MM.1S (cell line): ENCODE results near the gene REEP1.

Source experiments
- DNase-seq: peaks from one replicate; pipeline ENCODE4 v3.0.0-alpha.2; 2015
- H2AFZ ChIP-seq: fragments of 300-600 bp; sonication (generic); 2 replicates; pipeline ENCODE4 v1.6.0; 2016; ENCODE audit warnings: antibody characterized with exemption, low read length
- H3F3A ChIP-seq: fragments of 300-600 bp; sonication (generic); 2 replicates; pipeline ENCODE4 v1.6.1; 2016; ENCODE audit warnings: mild to moderate bottlenecking, antibody characterized with exemption, low read length, moderate library complexity, mixed read lengths; ENCODE audit not compliant: insufficient read depth
- H3K27ac ChIP-seq: fragments of 300-600 bp; sonication (generic); 2 replicates; pipeline ENCODE4 v1.5.1; 2016; ENCODE audit warnings: mild to moderate bottlenecking, low read length
- H3K27me3 ChIP-seq: fragments of 300-600 bp; sonication (generic); replicated peaks from 2 replicates; pipeline ENCODE4 v1.6.0; 2016; ENCODE audit warnings: low read length; ENCODE audit not compliant: insufficient read depth
- H3K36me3 ChIP-seq: fragments of 300-600 bp; sonication (generic); replicated peaks from 2 replicates; pipeline ENCODE4 v1.6.1; 2016; ENCODE audit warnings: mild to moderate bottlenecking, low read length, mixed read lengths; ENCODE audit not compliant: insufficient read depth
- H3K4me1 ChIP-seq: fragments of 300-600 bp; sonication (generic); 2 replicates; pipeline ENCODE4 v1.6.1; 2016; ENCODE audit warnings: low read length, mixed read lengths
- H3K4me2 ChIP-seq: fragments of 300-600 bp; sonication (generic); 2 replicates; pipeline ENCODE4 v1.6.0; 2016; ENCODE audit warnings: low read depth, low read length
- H3K4me3 ChIP-seq: fragments of 300-600 bp; sonication (generic); 2 replicates; pipeline ENCODE4 v1.5.1; 2016; ENCODE audit warnings: low read length, mixed read lengths
- H3K79me2 ChIP-seq: fragments of 300-600 bp; sonication (generic); 2 replicates; pipeline ENCODE4 v1.6.1; 2016; ENCODE audit warnings: mixed run types, low read length, mixed read lengths
- H3K9ac ChIP-seq: fragments of 300-600 bp; sonication (generic); 2 replicates; pipeline ENCODE4 v1.6.1; 2016; ENCODE audit warnings: low read length, mixed read lengths
- H3K9me2 ChIP-seq: fragments of 300-600 bp; sonication (generic); replicated peaks from 2 replicates; pipeline ENCODE4 v1.6.1; 2016; ENCODE audit warnings: mild to moderate bottlenecking, low read length, mixed read lengths; ENCODE audit not compliant: insufficient read depth
- H3K9me3 ChIP-seq: fragments of 300-600 bp; sonication (generic); replicated peaks from 2 replicates; pipeline ENCODE4 v1.6.1; 2016; ENCODE audit warnings: mild to moderate bottlenecking, low read length, mixed read lengths; ENCODE audit not compliant: insufficient read depth
- H4K20me1 ChIP-seq: fragments of 300-600 bp; sonication (generic); 2 replicates; pipeline ENCODE4 v1.6.1; 2016; ENCODE audit warnings: mild to moderate bottlenecking, low read length, moderate library complexity, mixed read lengths; ENCODE audit not compliant: insufficient read depth
- EZH2 ChIP-seq: fragments of 300-600 bp; sonication (generic); optimal IDR thresholded peaks from 2 replicates; pipeline ENCODE3; 2017; ENCODE audit warnings: low read depth, mild to moderate bottlenecking, antibody characterized with exemption, low read length, mixed read lengths
- EZH2phosphoT487 ChIP-seq: fragments of 300-600 bp; sonication (generic); IDR thresholded peaks from 2 replicates; pipeline ENCODE4 v1.6.1; 2018; ENCODE audit warnings: antibody characterized with exemption, low read length
- TF ChIP-seq, protein P1 (sequence below): fragments of 300-600 bp; sonication (generic); IDR thresholded peaks from 2 replicates; pipeline ENCODE4 v1.5.1; 2016; ENCODE audit warnings: antibody characterized with exemption, low read length, mixed read lengths

REEP1 gene

DNA sequence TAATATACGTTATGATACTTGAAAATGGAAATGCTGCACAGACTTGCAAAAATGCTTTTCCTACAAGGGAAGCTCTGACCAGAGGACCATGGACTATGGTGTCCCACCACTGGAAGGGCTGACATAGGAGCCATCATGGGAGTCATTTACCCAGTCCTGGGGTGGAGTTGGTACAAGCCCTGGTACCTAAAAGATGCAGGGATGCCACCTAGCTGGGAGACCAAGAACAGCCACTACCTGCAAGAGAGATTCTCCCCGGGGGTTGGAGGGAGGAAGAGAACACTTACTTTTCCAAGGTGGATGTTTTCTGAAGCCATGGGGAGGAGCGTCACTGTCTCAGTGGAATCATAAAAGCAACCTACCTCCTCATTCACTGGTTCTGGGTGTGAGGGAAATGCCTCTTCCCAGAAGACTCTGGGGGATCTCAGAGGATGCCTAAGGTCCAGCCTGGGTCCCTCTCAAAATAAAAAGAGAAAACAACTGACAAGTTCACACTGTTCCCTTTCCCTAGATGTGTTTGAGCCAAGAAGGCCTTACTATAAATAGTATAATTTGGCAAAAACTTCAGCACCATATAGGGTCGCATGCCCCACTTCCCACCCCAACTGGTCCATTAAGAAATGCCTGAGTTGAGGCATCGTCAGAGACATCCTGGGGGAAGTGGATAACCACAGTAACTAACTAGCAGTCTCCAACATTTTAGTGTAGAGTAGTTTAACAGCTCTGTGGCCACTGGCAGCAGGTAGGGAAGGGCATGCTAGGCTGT is 39.9 kb downstream of the REEP1 start:
- no peaks in the 10 kb centered on the region for H3K79me2 ChIP-seq
- no peak overlapping the region for H3K4me3 ChIP-seq
- no peaks in the 10 kb centered on the region for H4K20me1 ChIP-seq
- H3K27me3 ChIP-seq, result no peaks in the 10 kb centered on the region
- H3K9me3 ChIP-seq, result no peaks in the 10 kb centered on the region
- no peak overlapping the region for H3K9ac ChIP-seq
- H3K4me1 ChIP-seq, result no peaks in the 10 kb centered on the region
- TF ChIP-seq, protein P1, sequence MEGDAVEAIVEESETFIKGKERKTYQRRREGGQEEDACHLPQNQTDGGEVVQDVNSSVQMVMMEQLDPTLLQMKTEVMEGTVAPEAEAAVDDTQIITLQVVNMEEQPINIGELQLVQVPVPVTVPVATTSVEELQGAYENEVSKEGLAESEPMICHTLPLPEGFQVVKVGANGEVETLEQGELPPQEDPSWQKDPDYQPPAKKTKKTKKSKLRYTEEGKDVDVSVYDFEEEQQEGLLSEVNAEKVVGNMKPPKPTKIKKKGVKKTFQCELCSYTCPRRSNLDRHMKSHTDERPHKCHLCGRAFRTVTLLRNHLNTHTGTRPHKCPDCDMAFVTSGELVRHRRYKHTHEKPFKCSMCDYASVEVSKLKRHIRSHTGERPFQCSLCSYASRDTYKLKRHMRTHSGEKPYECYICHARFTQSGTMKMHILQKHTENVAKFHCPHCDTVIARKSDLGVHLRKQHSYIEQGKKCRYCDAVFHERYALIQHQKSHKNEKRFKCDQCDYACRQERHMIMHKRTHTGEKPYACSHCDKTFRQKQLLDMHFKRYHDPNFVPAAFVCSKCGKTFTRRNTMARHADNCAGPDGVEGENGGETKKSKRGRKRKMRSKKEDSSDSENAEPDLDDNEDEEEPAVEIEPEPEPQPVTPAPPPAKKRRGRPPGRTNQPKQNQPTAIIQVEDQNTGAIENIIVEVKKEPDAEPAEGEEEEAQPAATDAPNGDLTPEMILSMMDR, result peak; percentile 30
- TF ChIP-seq EZH2, result no peak
- no peak overlapping the region for H3K27ac ChIP-seq
- no peak overlapping the region for H3K4me2 ChIP-seq
- no peaks in the 10 kb centered on the region for H3F3A ChIP-seq
- H3K9me2 ChIP-seq, result no peaks in the 10 kb centered on the region
- DNase-seq, result no peak
- H2AFZ ChIP-seq, result no peak overlapping the region
- no peaks in the 10 kb centered on the region for H3K36me3 ChIP-seq

DNA sequence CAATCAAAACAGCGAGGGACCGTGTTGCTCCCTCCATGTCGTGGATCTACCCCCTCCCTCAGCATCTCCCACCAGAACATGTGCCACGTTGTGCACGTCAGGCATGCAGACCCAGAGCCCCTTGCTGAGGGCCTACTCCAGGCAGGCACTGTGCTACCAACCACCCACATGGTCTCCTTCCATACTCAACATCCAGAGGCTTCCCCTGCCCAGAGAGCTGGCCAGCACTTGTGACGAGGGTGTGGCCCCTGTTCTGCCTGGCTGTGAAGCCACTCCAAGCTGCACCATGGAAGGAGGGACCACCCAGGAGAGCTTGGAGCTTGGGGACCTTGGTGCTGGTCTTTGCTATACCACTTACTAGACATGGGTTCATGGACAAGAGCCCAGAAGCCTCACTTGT is 40.5 kb downstream of the REEP1 start:
- H3K79me2 ChIP-seq, result no peaks in the 10 kb centered on the region
- no peak overlapping the region for H3K9ac ChIP-seq
- no peak for DNase-seq
- no peaks in the 10 kb centered on the region for H3K36me3 ChIP-seq
- H3K4me2 ChIP-seq, result no peak overlapping the region
- no peak overlapping the region for H3K4me3 ChIP-seq
- H3F3A ChIP-seq, result no peaks in the 10 kb centered on the region
- H3K9me3 ChIP-seq, result no peaks in the 10 kb centered on the region
- H4K20me1 ChIP-seq, result no peaks in the 10 kb centered on the region
- H3K27ac ChIP-seq, result no peak overlapping the region
- no peak overlapping the region for H2AFZ ChIP-seq
- no peaks in the 10 kb centered on the region for H3K4me1 ChIP-seq
- no peaks in the 10 kb centered on the region for H3K27me3 ChIP-seq
- no peaks in the 10 kb centered on the region for H3K9me2 ChIP-seq
- TF ChIP-seq EZH2 (no peak), EZH2phosphoT487 (no peak)

DNA sequence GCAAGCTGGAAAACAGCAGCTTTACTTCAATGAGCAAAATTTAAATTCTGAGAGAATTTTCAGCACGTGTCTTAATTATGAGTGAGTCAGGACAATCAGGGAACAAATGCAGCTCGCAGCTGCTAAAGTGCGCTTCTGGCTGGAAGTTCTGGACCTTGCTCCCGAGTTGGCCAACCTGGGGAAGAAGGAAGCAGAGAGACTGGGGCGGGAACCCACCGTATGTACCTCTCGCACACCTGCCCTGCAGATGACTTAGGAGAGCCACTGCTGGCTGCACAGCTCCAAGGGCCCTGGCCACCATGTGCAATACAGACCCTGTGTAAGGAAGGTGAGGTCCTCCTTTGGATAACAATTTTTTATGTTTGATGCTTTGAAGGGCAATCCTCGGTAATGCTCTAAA is 42.4 kb downstream of the REEP1 start:
- TF ChIP-seq EZH2phosphoT487 (no peak), EZH2 (no peak)
- TF ChIP-seq, protein P1, result no peak
- no peak overlapping the region for H2AFZ ChIP-seq

DNA sequence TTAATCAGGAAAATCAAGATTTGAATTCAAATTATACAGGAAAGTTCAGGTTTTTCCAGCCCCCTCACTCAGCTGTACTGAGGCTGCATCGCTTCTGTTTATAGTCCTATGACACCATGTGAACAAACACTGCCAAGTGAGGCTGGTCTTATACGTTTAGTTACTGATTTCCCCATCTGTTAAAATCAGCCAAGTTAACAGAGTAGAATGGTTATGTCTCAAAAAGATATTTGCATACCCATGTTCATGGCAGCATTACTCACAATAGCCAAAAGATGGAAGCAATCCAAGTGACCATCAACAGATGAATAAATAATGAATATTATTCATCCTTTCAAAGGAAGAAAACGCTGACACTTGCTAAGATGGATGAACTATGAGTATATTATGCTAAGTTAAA is 43.8 kb downstream of the REEP1 start:
- TF ChIP-seq EZH2 (no peak), EZH2phosphoT487 (no peak)
- TF ChIP-seq, protein P1, result no peak
- Histone ChIP-seq H3K9ac (no peak overlapping the region), H3K27ac (no peak overlapping the region), H3K79me2 (no peaks in the 10 kb centered on the region), H3F3A (no peaks in the 10 kb centered on the region), H3K27me3 (no peaks in the 10 kb centered on the region), H3K4me3 (no peak overlapping the region), H3K9me3 (no peaks in the 10 kb centered on the region), H3K4me2 (no peak overlapping the region), H2AFZ (no peak overlapping the region), H3K4me1 (no peaks in the 10 kb centered on the region), H3K36me3 (no peaks in the 10 kb centered on the region), H3K9me2 (no peaks in the 10 kb centered on the region), H4K20me1 (no peaks in the 10 kb centered on the region)
- DNase-seq, result no peak

More for the DNA sequence above, 42.4 kb downstream of the REEP1 start:
- no peak overlapping the region for H3K4me3 ChIP-seq
- H3F3A ChIP-seq, result no peaks in the 10 kb centered on the region
- H3K36me3 ChIP-seq, result no peaks in the 10 kb centered on the region
- DNase-seq, result no peak
- no peak overlapping the region for H3K27ac ChIP-seq
- no peaks in the 10 kb centered on the region for H3K79me2 ChIP-seq
- H3K9ac ChIP-seq, result no peak overlapping the region
- H3K4me2 ChIP-seq, result no peak overlapping the region
- H3K9me3 ChIP-seq, result no peaks in the 10 kb centered on the region
- no peaks in the 10 kb centered on the region for H3K27me3 ChIP-seq
- H4K20me1 ChIP-seq, result no peaks in the 10 kb centered on the region
- no peaks in the 10 kb centered on the region for H3K4me1 ChIP-seq
- H3K9me2 ChIP-seq, result no peaks in the 10 kb centered on the region
